GM11168 (cell line): ENCODE results near the gene CD300A.
"Not testable (repeated sequence)": the region's sequence is repeated elsewhere in the genome, so short reads cannot be mapped to it uniquely, and the experiment has no call there.

ENCODE experiments used
- in situ Hi-C: fragments of 300-500 bp; cut with MboI; formaldehyde crosslinking; loops from one replicate; pipeline ENCODE4 v1.12.0; 2022; ENCODE audit warnings: low sequenced_read_pairs; ENCODE audit not compliant: unreplicated experiment

CD300A gene

GRCh38 chr17:74515941-74516340, 49.5 kb downstream of the CD300A start:
- in situ Hi-C loops = no loop called here

- in situ Hi-C loops = no loop called here
Measured at GRCh38 chr17:74516561-74517328, 50.3 kb downstream of the CD300A start.

- in situ Hi-C loops = not testable (repeated sequence)
Measured at GRCh38 chr17:74518413-74518981, 52.1 kb downstream of the CD300A start.

GRCh38 chr17:74520016-74520434, 53.6 kb downstream of the CD300A start:
- in situ Hi-C loops = no loop called here

- in situ Hi-C loops = no loop called here
Measured at GRCh38 chr17:74520790-74521480, 54.5 kb downstream of the CD300A start.

- in situ Hi-C loops = no loop called here
Measured at GRCh38 chr17:74521701-74522201, 55.3 kb downstream of the CD300A start.

GRCh38 chr17:74522381-74523105, 56.1 kb downstream of the CD300A start:
- in situ Hi-C loops = no loop called here

- in situ Hi-C loops = no loop called here
Measured at GRCh38 chr17:74523308-74523707, 56.9 kb downstream of the CD300A start.

GRCh38 chr17:74524653-74525464, 58.4 kb downstream of the CD300A start:
- in situ Hi-C loops = no loop called here

GRCh38 chr17:74525465-74525725, 59.0 kb downstream of the CD300A start:
- in situ Hi-C loops = no loop called here

GRCh38 chr17:74525781-74526288, 59.4 kb downstream of the CD300A start:
- in situ Hi-C loops = no loop called here

GRCh38 chr17:74526681-74527080, 60.2 kb downstream of the CD300A start:
- in situ Hi-C loops = no loop called here

GRCh38 chr17:74527081-74527480, 60.6 kb downstream of the CD300A start:
- in situ Hi-C loops = no loop called here

GRCh38 chr17:74527756-74528155, 61.3 kb downstream of the CD300A start:
- in situ Hi-C loops = no loop called here

- in situ Hi-C loops = no loop called here
Measured at GRCh38 chr17:74528491-74529199, 62.2 kb downstream of the CD300A start.

- in situ Hi-C loops = no loop called here
Measured at GRCh38 chr17:74529243-74529642, 62.8 kb downstream of the CD300A start.

- in situ Hi-C loops = no loop called here
Measured at GRCh38 chr17:74530831-74531150, 64.4 kb downstream of the CD300A start.

- in situ Hi-C loops = no loop called here
Measured at GRCh38 chr17:74531231-74531761, 64.9 kb downstream of the CD300A start, which contains the start of gene CD300LB. TSS of gene CD300LB (minus strand) at chr17:74531475. CDS start at chr17:74531350, 125 bp downstream.

- in situ Hi-C loops = no loop called here
Measured at GRCh38 chr17:74532115-74532514, 65.7 kb downstream of the CD300A start.
